Keratinocyte (primary cell): ENCODE results near the gene RGS2. TPM values are rescaled to one million over a fixed set of nuclear protein-coding genes. Genes with fewer than 3 reads are reported as not detected.

ENCODE experiments used
- DNase-seq: peaks from one replicate; pipeline ENCODE4 v3.0.0-alpha.2; 2011; ENCODE audit warnings: low read depth, missing footprints, low spot score
- FAIRE-seq: peaks from 2 replicates; lab custom pipeline; 2011; peaks lifted over from hg19 to GRCh38; lab: Jason Lieb, UNC
- H2AFZ ChIP-seq: 2 replicates; pipeline ENCODE4 v1.6.0; 2012; ENCODE audit warnings: low read length, control low read depth, inconsistent platforms; ENCODE audit not compliant: control insufficient read depth
- H3K27ac ChIP-seq: 2 replicates; pipeline ENCODE4 v1.5.1; 2011; ENCODE audit warnings: low read length; ENCODE audit not compliant: control insufficient read depth, insufficient read depth
- H3K27me3 ChIP-seq: 3 replicates; pipeline ENCODE4 v1.6.0; 2011; ENCODE audit warnings: low read length; ENCODE audit not compliant: control insufficient read depth, insufficient read depth; ENCODE audit errors: extremely low read depth
- H3K36me3 ChIP-seq, 2 experiments: 2 replicates in 1 of 2; 3 replicates in 1 of 2; pipeline ENCODE4 v1.5.1; 2011; ENCODE audit warnings: low read length in 2 of 2, mild to moderate bottlenecking in 1 of 2; ENCODE audit not compliant: control insufficient read depth in 2 of 2, insufficient read depth in 2 of 2; ENCODE audit errors: extremely low read depth in 1 of 2
- H3K4me1 ChIP-seq: 3 replicates; pipeline ENCODE4 v1.5.1; 2011; ENCODE audit warnings: low read length; ENCODE audit not compliant: control insufficient read depth, insufficient read depth; ENCODE audit errors: extremely low read depth
- H3K4me2 ChIP-seq: 3 replicates; pipeline ENCODE4 v1.6.0; 2011; ENCODE audit warnings: low read depth, low read length; ENCODE audit not compliant: control insufficient read depth, insufficient read depth; ENCODE audit errors: extremely low read depth
- H3K4me3 ChIP-seq, 3 experiments: fragments of 200-600 bp in 1 of 3; sonication (generic) in 1 of 3; 2 replicates in 2 of 3; 3 replicates in 1 of 3; pipeline ENCODE4 v1.5.1; 2011 to 2016; ENCODE audit warnings: low read length in 3 of 3, mild to moderate bottlenecking in 3 of 3, control low read depth in 2 of 3, inconsistent platforms in 1 of 3, low read depth in 1 of 3, mixed read lengths in 1 of 3, mixed run types in 1 of 3, moderate library complexity in 1 of 3; ENCODE audit not compliant: control insufficient read depth in 2 of 3, insufficient read depth in 2 of 3; ENCODE audit errors: extremely low read depth in 1 of 3
- H3K79me2 ChIP-seq: 2 replicates; pipeline ENCODE4 v1.6.0; 2012; ENCODE audit warnings: low read length; ENCODE audit not compliant: control insufficient read depth, insufficient read depth
- H3K9ac ChIP-seq: 3 replicates; pipeline ENCODE4 v1.6.0; 2011; ENCODE audit warnings: low read length; ENCODE audit not compliant: control insufficient read depth, insufficient read depth; ENCODE audit errors: extremely low read depth
- H3K9me1 ChIP-seq: 3 replicates; pipeline ENCODE4 v1.6.0; 2011; ENCODE audit warnings: low read length; ENCODE audit not compliant: control insufficient read depth, insufficient read depth; ENCODE audit errors: extremely low read depth
- H3K9me3 ChIP-seq: 2 replicates; pipeline ENCODE4 v1.5.1; 2012; ENCODE audit warnings: low read depth, low read length; ENCODE audit not compliant: control insufficient read depth
- H4K20me1 ChIP-seq: 3 replicates; pipeline ENCODE4 v1.6.0; 2011; ENCODE audit warnings: low read length; ENCODE audit not compliant: control insufficient read depth, insufficient read depth; ENCODE audit errors: extremely low read depth
- EZH2 ChIP-seq: IDR thresholded peaks from one replicate; pipeline ENCODE4 v1.6.1; 2012; ENCODE audit warnings: inconsistent platforms, mild to moderate bottlenecking, low read length, moderate library complexity
- dilution Hi-C: fragments of 300-500 bp; cut with MboI; formaldehyde crosslinking; loops from one replicate; pipeline ENCODE4 v1.7.0; 2020; ENCODE audit warnings: low sequenced_read_pairs; ENCODE audit not compliant: extremely low pct_ligation_motif_present
- polyA plus RNA-seq, 5 experiments: library from polyadenylated mRNA; depleted of rRNA in 3 of 5; stranded (reverse) in 3 of 5; stranded (forward) in 1 of 5; unstranded in 1 of 5; fragments of >200 nt; gene quantifications; 1 replicate in 1 of 5; 2 replicates in 3 of 5; 3 replicates in 1 of 5; pipeline versions ENCODE4 v1.2.1 to v1.2.3, GENCODE V29; 2011 to 2012; ENCODE audit warnings: missing spikeins in 2 of 5, low read depth in 1 of 5, low replicate concordance in 1 of 5
- TF ChIP-seq, protein P1 (sequence below), 3 experiments: IDR thresholded peaks in 1 of 3; conservative IDR thresholded peaks in 1 of 3; optimal IDR thresholded peaks in 1 of 3; 2 replicates in 2 of 3; 3 replicates in 1 of 3; pipeline versions ENCODE3 to v1.5.1; 2011; ENCODE audit warnings: low read length in 3 of 3, mild to moderate bottlenecking in 3 of 3, moderate library complexity in 2 of 3, control low read depth in 1 of 3, inconsistent platforms in 1 of 3; ENCODE audit not compliant: insufficient read depth in 2 of 3; ENCODE audit errors: extremely low read depth in 1 of 3

Gene RGS2
- polyA plus RNA-seq, 1 donor (not counting 4 experiments of a cell fraction or from before 2014, with no cell fraction given) = 128 TPM

DNA sequence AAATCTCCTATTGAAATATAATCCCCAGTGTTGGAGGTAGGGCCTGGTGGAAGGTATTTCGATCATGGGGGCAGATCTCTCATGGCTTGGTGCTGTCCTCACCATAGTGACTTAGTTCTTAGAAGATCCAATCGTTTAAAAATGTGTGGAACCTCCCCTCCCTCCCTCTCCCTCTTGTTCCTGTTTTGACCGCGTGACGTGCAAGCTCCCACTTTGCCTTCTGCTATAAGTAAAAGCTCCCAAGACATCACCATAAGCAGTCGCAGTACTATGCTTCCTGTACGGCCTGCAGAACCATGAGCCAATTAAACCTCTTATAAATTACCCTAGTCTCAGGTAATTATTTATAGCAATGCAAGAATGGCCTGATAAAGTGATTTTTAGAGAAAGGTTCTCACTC lies 10.9 kb upstream of the RGS2 start:
- no peak for FAIRE-seq
- Histone ChIP-seq H3K27ac (no peak overlapping the region), H3K9me1 (no peaks in the 10 kb centered on the region), H3K4me3 (no peak overlapping the region), H3K4me2 (no peak overlapping the region), H3K9ac (no peak overlapping the region), H3K79me2 (no peaks in the 10 kb centered on the region), H3K27me3 (no peaks in the 10 kb centered on the region), H4K20me1 (no peaks in the 10 kb centered on the region), H3K9me3 (no peaks in the 10 kb centered on the region), H2AFZ (no peak overlapping the region), H3K36me3 (no peaks in the 10 kb centered on the region), H3K4me1 (no peaks in the 10 kb centered on the region)
- dilution Hi-C loops = no loop called here
- no peak for DNase-seq
- TF ChIP-seq, protein P1, sequence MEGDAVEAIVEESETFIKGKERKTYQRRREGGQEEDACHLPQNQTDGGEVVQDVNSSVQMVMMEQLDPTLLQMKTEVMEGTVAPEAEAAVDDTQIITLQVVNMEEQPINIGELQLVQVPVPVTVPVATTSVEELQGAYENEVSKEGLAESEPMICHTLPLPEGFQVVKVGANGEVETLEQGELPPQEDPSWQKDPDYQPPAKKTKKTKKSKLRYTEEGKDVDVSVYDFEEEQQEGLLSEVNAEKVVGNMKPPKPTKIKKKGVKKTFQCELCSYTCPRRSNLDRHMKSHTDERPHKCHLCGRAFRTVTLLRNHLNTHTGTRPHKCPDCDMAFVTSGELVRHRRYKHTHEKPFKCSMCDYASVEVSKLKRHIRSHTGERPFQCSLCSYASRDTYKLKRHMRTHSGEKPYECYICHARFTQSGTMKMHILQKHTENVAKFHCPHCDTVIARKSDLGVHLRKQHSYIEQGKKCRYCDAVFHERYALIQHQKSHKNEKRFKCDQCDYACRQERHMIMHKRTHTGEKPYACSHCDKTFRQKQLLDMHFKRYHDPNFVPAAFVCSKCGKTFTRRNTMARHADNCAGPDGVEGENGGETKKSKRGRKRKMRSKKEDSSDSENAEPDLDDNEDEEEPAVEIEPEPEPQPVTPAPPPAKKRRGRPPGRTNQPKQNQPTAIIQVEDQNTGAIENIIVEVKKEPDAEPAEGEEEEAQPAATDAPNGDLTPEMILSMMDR (optimal IDR thresholded peaks at IDR 0.05 in 1 of 3, IDR thresholded peaks at IDR 0.05 in 1 of 3, conservative IDR thresholded peaks at IDR 0.05 in 1 of 3; ENCODE audit: extremely low read depth in 1 of 3, insufficient read depth in 2 of 3, low read length in 3 of 3) = no peak
- TF ChIP-seq EZH2 = no peak

DNA sequence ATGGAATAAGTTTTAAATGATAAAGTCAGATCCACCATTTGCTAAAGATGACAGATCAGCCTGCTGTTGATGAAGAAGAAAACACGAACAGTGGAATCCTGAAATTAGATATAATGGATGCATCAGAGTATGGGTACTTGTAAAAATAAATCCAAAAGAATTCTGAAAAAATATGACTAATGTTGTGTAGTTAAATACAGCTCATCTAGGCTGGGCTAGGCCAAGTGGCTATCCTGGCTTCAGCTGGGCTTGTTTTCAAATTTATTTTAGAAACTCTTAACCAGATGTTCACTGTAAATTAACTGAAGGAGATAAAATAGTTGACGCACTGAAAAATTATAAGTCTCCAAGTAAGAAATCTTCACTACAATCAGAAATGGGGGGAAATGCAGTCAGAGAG lies 7.4 kb upstream of the RGS2 start:
- dilution Hi-C loops = loop anchor here (25.0 kb wide), 1 partner anchor 211 kb away; no protein-coding TSS in a partner anchor
- H3K9me1 ChIP-seq = no peaks in the 10 kb centered on the region
- DNase-seq = no peak
- no peak overlapping the region for H3K4me2 ChIP-seq
- no peaks in the 10 kb centered on the region for H4K20me1 ChIP-seq
- no peak overlapping the region for H2AFZ ChIP-seq
- H3K4me3 ChIP-seq = no peak overlapping the region
- H3K27ac ChIP-seq = no peak overlapping the region
- H3K9ac ChIP-seq = no peak overlapping the region
- H3K9me3 ChIP-seq = no peaks in the 10 kb centered on the region
- no peaks in the 10 kb centered on the region for H3K27me3 ChIP-seq
- no peaks in the 10 kb centered on the region for H3K4me1 ChIP-seq
- no peaks in the 10 kb centered on the region for H3K79me2 ChIP-seq
- no peaks in the 10 kb centered on the region for H3K36me3 ChIP-seq
- TF ChIP-seq, protein P1 (optimal IDR thresholded peaks at IDR 0.05 in 1 of 3, IDR thresholded peaks at IDR 0.05 in 1 of 3, conservative IDR thresholded peaks at IDR 0.05 in 1 of 3; ENCODE audit: extremely low read depth in 1 of 3, insufficient read depth in 2 of 3, low read length in 3 of 3) = no peak
- TF ChIP-seq EZH2 = no peak
- FAIRE-seq = no peak
